GM21528 (cell line): ENCODE data around the gene GAS7.

Experiments used
- ATAC-seq: cut with Tn5 transposase; IDR thresholded peaks from one replicate; pipeline ENCODE4 v1.9.1; 2021; ENCODE audit warnings: mild to moderate bottlenecking, moderate library complexity; ENCODE audit not compliant: unreplicated experiment, low FRiP score

Gene GAS7

DNA sequence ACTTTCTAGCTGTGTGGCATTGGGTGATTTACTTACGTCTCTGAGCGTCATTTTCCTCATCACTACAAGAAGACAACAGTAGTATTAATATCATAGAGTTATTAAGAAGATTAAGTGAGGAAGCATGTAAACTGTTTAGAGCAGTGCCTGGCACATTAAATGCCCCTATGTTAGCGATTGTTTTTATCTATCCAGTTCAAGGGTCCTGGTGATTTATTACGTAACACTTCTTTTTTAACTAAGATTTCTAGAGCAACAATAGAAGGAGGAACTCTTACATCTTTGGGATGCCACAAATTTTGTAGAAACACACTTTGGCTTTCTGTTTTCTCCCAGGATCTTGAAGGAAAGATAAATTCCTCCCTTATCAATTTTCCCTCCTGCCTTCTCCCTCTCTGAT lies 3.3 kb upstream of the GAS7 start:
- ATAC-seq, result no peak

DNA sequence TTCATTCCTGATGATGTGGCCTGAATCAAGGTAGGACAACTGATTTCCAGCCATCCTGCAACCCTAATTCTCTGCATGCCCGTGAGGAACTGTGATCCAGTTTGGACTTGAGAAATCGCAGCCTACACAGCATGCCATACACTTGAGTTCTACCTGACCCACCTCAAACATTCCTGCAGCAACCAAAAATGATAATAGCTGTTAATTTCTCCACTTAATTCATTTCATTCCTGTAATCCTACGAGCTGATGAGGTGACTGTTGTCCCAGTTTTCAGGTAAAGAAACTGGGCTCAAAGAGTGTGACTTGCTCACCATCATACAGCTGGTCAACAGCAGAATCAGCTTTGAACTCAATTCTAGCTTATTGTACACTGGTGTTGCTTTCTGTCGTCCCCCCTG lies 2.2 kb upstream of the GAS7 start:
- no peak for ATAC-seq

DNA sequence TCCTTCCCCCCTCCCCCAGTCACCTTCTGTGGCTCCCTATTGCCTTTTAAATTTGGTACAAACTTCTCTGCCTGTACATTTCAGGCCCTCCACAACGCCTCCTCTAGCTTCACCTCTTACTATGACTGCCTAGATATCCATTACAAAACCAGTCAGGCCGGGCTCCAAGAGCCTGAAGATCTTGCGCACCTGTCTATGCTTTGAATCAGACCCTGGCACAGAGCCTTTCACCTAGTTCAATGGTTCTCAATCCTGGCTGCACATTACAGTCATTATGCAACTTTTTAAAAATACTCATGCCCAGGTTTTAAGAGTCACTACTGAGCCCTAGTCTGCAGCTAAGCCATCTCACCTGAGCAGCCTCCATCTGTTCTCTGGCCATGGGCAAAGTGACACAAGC lies 1.6 kb upstream of the GAS7 start:
- ATAC-seq, result no peak

DNA sequence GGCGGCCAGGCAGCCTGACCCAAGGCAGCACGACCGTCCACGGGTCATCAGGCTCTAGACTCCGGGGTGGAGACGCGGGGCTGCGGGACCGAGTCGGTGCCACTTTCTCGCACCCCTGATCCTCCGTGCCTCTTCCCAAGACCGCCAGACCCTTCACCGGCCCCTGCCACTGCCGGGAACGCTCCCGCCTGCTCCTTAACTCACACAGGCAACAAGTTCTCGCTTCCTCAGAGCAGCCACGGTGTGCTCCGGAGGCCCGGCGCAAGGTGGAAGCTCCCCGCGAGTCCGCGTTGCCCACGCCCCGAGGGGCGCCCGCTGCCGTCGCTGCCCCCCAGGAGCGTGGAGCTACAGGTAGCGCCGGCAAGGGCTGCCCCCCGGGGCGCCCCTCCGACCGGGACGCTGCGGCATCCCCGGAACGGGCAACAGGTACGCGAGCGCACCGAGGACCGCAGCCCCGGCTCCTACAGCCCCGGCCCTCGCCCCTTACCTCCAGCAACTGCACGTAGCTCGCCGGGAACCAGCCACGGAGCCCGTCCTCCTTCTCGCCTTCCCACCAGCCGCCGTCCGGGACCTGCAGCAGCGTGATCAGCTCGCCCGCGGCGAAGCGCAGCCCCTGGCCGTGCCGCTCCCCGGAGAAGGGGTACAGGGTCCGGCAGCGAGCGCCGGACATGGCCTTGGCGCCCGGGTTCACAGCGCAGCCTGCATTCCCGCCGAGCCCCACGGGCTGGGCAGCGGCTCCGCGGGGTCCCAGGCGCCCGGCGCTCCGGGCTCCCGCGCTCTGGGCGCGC lies 491 bp downstream of the GAS7 start:
- ATAC-seq, result peak; percentile 15

- ATAC-seq, result no peak
Observed at GRCh38 chr17:10197362-10197720, 1.1 kb downstream of the GAS7 start.

GRCh38 chr17:10196941-10197340 lies 1.5 kb downstream of the GAS7 start:
- no peak for ATAC-seq

GRCh38 chr17:10196384-10196895 lies 2.0 kb downstream of the GAS7 start:
- ATAC-seq, result no peak

- ATAC-seq, result no peak
Observed at GRCh38 chr17:10195090-10195805, 3.2 kb downstream of the GAS7 start.

DNA sequence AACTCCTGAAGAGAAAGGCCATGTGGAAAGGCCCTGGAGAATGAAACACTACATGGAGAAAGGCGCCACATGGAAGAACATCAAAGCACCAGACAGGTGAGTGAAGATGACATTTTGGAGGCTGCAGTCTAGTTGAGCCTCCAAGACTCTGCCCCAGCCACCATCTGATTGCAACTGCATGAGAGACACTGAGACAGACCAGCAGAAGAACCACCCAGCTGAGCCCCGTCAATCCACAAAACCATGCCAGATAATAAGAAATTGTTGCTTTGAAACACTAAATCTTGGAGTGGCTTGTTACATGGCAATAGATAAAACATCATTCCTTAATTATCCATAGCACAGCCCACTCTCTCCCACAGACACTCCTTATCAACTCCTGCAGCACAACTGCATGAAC lies 4.8 kb downstream of the GAS7 start:
- no peak for ATAC-seq

- ATAC-seq, result no peak
Observed at GRCh38 chr17:10192972-10193371, 5.4 kb downstream of the GAS7 start.

GRCh38 chr17:10192461-10192860 lies 5.9 kb downstream of the GAS7 start:
- no peak for ATAC-seq

GRCh38 chr17:10187456-10187855 lies 10.9 kb downstream of the GAS7 start:
- ATAC-seq, result no peak

DNA sequence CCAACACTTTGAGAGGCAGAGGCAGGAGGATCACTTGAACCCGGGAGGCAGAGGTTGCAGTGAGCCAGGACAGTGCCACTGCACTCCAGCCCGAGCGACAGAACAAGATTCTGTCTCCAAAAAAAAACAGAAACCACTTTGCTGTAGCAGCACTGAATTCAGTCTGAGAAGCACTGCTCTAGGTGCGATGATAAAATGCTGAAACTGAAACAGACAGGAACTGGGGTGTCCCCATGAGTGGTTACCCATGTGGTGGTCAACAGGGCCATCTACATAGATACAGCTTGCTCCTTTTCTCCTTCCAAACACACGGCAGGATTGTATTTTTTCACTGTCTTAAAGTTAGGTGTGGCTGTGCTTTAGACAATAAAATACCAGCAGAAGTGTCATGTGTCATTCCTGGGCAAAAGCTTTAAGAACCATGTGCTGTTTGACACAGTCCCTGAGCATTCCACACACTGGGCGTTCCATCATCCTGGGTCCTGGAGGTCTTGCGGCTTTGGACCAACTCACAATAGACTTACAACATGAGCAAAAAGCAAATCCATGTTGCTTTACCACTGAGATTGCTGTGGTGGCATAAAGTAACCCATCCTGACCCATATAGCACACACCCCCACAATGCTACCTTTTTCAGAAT lies 11.5 kb downstream of the GAS7 start:
- no peak for ATAC-seq

DNA sequence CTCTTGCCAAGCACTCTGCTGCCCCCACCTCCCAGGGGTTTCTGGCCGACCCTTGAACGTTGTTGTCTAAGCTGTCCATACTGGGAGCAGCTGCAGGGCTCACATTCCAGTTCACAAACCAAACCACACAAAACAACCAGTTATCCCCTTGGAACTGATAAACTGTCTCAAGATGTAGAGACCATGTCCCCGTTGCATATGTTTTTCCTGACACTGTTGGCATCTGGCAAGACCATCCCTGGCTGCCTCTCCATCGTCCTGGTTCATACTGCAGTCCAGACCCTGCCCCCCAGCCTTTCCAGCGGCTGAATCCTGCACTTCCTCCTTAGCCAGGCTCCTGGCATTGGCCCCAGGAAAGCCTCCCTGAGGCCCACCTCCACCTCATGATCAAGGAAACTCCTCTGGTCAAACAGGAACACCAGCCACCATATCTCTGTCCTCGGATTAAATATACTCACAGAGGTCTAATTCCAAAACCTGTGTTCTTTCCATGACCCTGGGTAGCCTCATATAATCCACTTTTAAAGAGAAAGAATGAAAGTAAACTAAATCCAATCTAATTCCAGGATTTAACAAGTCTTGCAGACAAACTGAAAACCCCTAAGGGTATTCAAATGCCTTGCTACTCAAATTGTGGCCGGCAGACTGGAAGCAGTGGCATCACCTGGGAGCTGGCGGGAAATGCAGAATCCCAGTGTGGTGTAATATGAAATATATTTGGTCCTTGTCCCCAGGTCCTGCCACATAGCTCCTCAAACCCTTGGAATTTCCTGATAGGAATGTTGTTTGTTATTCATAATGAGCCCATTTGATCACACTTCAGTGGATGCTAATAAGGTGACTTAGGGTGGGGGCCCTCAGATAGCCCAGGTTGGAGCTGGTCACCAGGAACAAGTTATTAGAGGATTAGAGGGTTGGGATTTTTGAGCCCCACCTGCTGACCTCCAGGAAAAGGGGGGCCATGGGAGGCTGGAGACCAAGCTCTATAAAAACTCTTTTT lies 14.2 kb downstream of the GAS7 start:
- ATAC-seq, result no peak

GRCh38 chr17:10182785-10183184 lies 15.6 kb downstream of the GAS7 start:
- ATAC-seq, result no peak

GRCh38 chr17:10178506-10178991 lies 19.9 kb downstream of the GAS7 start:
- no peak for ATAC-seq

DNA sequence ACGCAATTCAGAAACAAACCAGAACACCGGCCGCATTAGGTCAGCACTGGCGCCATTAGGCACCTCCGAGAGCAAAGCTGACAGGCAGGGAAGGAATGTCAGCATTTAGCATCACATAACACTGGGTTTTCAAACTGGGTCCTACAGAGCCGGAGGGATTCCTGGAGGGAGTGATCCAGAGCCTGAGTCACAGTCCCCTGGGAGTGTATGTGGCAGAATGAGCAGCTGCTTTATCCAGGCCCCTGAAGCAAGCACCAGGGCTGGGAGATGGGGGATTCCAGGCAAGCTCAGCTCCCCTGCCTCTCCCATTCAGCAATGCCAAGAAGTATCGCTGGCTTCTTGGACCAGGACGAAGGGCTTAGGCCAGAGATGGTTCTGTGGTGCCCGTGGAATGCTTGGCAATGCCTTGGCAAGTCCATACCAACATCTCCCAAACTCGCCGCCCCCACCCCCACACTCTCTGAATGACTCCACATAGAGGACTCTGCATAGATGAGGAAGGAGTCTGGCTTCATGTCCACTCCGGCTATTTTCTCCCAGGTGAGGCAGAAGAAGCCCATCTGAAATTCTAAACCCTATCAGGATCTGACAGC lies 20.4 kb downstream of the GAS7 start:
- ATAC-seq, result no peak

DNA sequence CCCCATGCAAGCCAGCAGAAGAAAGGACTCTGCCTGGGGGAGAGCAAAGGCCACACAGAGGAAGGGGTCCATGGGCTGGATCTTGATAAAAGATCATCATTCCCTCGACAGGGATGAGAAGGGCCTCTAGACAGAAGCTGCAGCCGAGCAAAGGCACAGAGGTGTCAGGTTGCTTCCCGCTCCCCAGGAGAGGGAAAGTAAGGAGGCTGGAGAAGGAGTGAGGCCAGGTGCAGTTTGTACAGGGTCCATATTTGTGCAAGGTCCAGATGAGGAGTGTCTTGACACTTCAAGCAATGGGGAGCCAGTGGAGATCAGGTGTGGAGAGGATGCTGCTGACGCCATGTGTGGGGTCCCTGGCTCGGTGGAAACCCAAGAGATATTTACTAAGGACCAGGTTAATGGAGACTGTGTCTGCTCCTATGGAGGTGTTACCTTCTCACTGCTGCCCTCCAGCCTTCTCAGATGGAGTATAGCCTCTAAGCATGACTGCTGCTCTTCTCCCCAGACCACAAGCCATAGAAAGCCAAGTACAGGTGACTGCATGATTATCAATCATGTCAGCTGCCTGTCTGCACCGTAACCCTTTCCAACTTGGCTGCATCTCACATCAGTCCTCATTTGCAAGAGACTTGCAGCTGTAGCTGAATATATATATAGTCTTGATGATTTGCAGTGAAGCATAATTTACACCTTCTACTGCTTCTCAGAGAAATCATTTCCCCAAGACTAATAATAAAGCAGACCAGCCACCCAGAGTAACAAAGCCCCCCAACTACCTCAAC lies 21.1 kb downstream of the GAS7 start:
- ATAC-seq, result no peak

GRCh38 chr17:10173913-10174312 lies 24.5 kb downstream of the GAS7 start:
- no peak for ATAC-seq
